Activated CD8-positive, alpha-beta memory T cell treated with anti-CD3 and anti-CD28 coated beads, Interleukin-2, amount 50 U/mL, for 48 hours (primary cell): Measurements from ENCODE around the gene ZNF407.

Source experiments
- DNase-seq: peaks from one replicate; pipeline ENCODE4 v3.0.0-alpha.2; 2020

The ZNF407 gene

GRCh38 chr18:74797577-74798151, 200.0 kb downstream of the ZNF407 start:
- no peak for DNase-seq

- no peak for DNase-seq
Observed at GRCh38 chr18:74799542-74799941, 201.9 kb downstream of the ZNF407 start.

GRCh38 chr18:74800098-74800497, 202.4 kb downstream of the ZNF407 start:
- no peak for DNase-seq

GRCh38 chr18:74803117-74803516, 205.4 kb downstream of the ZNF407 start:
- DNase-seq, result no peak

GRCh38 chr18:74803769-74804168, 206.1 kb downstream of the ZNF407 start:
- DNase-seq, result no peak

GRCh38 chr18:74804677-74805076, 207.0 kb downstream of the ZNF407 start:
- DNase-seq, result no peak

GRCh38 chr18:74806073-74806472, 208.4 kb downstream of the ZNF407 start:
- no peak for DNase-seq

- no peak for DNase-seq
Observed at GRCh38 chr18:74806700-74807416, 209.2 kb downstream of the ZNF407 start.

- no peak for DNase-seq
Observed at GRCh38 chr18:74817576-74817975, 219.9 kb downstream of the ZNF407 start.

GRCh38 chr18:74818516-74819175, 221.0 kb downstream of the ZNF407 start:
- no peak for DNase-seq

- DNase-seq, result no peak
Observed at GRCh38 chr18:74819433-74820059, 221.9 kb downstream of the ZNF407 start.

GRCh38 chr18:74820160-74820780, 222.6 kb downstream of the ZNF407 start:
- DNase-seq, result no peak

GRCh38 chr18:74825460-74825859, 227.8 kb downstream of the ZNF407 start:
- DNase-seq, result no peak

- no peak for DNase-seq
Observed at GRCh38 chr18:74826572-74826971, 228.9 kb downstream of the ZNF407 start.

GRCh38 chr18:74828200-74828599, 230.5 kb downstream of the ZNF407 start:
- DNase-seq, result no peak

GRCh38 chr18:74831571-74832250, 234.0 kb downstream of the ZNF407 start:
- no peak for DNase-seq

GRCh38 chr18:74832381-74832780, 234.7 kb downstream of the ZNF407 start:
- DNase-seq, result no peak

GRCh38 chr18:74832999-74833398, 235.3 kb downstream of the ZNF407 start:
- DNase-seq, result no peak

- no peak for DNase-seq
Observed at GRCh38 chr18:74834424-74835309, 237.0 kb downstream of the ZNF407 start.

- no peak for DNase-seq
Observed at GRCh38 chr18:74836296-74837139, 238.8 kb downstream of the ZNF407 start.
